GM18873 (cell line): ENCODE measurements around the gene ZBTB4.

Source experiments
- ATAC-seq: cut with Tn5 transposase; IDR thresholded peaks from one replicate; pipeline ENCODE4 v1.9.1; 2021; ENCODE audit warnings: mild to moderate bottlenecking, moderate library complexity, moderate number of reproducible peaks; ENCODE audit not compliant: unreplicated experiment, low FRiP score

ZBTB4 gene

GRCh38 chr17:7443499-7444485 lies 35.6 kb downstream of the ZBTB4 start:
- no peak for ATAC-seq

DNA sequence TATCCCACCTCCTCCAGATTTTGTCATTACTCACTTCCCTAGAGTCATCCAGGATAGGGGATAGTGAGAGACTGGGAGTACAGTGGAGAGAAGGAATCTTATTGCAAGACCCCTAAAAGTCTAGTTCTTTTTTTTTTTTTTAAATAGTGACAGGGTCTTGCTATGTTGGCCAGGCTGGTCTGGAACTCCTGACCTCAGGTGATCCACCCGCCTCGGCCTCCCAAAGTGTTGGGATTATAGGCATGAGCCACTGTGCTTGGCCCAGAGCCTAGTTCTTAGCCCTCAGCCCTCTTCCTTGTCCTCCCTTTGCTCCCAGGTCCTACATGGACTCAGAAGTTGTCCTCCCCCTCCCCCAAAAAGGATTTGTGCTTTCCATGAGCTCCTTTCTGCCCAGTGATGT lies 37.3 kb downstream of the ZBTB4 start:
- ATAC-seq, result no peak

DNA sequence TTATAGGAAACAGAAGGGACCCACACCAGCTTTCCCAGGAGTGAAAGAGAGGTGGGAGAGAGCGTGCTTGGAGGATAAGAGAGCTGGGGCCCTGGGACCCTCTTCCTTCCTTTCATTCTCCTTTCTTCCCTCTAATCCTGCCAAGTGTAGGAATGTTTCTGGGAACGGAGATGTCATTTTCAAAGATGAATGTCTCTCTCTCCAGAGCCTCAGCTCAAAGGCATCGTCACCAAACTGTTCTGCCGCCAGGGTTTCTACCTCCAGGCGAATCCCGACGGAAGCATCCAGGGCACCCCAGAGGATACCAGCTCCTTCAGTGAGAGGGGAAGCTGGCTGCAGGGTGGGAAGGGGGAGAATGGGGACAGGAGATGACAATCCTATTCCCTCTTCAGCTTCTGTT lies 38.2 kb downstream of the ZBTB4 start:
- no peak for ATAC-seq

DNA sequence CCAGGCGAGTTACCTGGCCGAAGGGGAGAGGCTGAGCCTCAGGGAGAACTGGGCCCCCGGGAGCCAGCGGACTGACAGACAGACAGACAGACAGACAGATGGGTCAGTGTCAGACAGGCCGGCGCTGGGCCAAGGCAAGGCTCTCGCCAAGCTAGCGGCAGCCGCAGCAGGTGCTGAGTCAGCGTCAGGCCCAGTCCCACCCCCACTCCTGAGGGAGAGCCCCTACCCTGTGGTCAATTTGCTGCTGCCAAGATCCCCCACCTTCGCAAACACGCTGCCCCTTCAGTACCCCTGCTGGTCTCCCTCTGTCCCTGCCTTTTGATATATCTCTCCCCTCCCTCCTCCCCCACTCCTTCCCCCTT lies 38.6 kb downstream of the ZBTB4 start:
- ATAC-seq, result no peak

GRCh38 chr17:7440113-7440833 lies 39.2 kb downstream of the ZBTB4 start:
- ATAC-seq, result no peak

- no peak for ATAC-seq
Observed at GRCh38 chr17:7439462-7440112, 39.8 kb downstream of the ZBTB4 start, which contains the start of gene FGF11. Gene FGF11 (plus strand): TSS chr17:7439512. CDS start chr17:7439621, 109 bp downstream.

GRCh38 chr17:7438656-7439460 lies 40.6 kb downstream of the ZBTB4 start:
- ATAC-seq, result no peak

- no peak for ATAC-seq
Observed at GRCh38 chr17:7437950-7438614, 41.3 kb downstream of the ZBTB4 start.

DNA sequence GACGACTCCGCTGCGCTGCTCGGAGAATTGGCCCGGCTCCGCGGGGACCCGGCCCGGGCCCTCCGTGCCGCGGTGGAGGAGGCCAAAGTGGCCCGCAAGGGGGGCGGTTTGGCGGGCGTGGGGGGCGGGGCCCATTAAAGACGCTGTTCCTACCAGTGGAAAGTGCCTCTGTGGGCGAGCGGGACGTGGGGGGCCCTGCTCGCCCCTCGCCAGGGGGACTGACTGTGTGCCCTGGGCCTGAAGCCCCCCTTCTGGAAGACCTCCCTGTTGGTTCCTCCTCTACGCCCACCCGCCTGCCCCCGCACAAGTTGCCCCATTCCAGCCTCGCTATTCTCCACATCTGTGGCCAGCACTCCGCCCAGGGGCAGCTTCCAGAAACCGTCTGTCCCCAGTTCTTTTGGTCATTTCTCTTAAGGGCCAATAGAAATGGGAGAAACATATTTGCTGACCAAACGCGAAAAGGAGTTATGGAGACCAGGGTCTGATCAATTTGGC lies 42.0 kb downstream of the ZBTB4 start:
- ATAC-seq, result no peak

- ATAC-seq, result no peak
Observed at GRCh38 chr17:7436556-7437368, 42.7 kb downstream of the ZBTB4 start.

GRCh38 chr17:7435676-7436555 lies 43.5 kb downstream of the ZBTB4 start:
- ATAC-seq, result no peak

GRCh38 chr17:7432296-7432695 lies 47.1 kb downstream of the ZBTB4 start:
- no peak for ATAC-seq

- ATAC-seq, result no peak
Observed at GRCh38 chr17:7431231-7431630, 48.2 kb downstream of the ZBTB4 start.

GRCh38 chr17:7429722-7430121 lies 49.7 kb downstream of the ZBTB4 start:
- no peak for ATAC-seq

GRCh38 chr17:7428557-7428956 lies 50.9 kb downstream of the ZBTB4 start, which contains the start of gene SPEM3:
Gene SPEM3 (plus strand): TSS chr17:7428857. CDS start chr17:7428903, 46 bp downstream.
- ATAC-seq, result no peak

GRCh38 chr17:7427549-7427948 lies 51.9 kb downstream of the ZBTB4 start:
- ATAC-seq, result no peak

- ATAC-seq, result no peak
Observed at GRCh38 chr17:7426896-7427489, 52.4 kb downstream of the ZBTB4 start.
